Upper lobe of left lung (tissue), 6 donors: ENCODE data around the gene EML1. TPM values are rescaled to one million over a fixed set of nuclear protein-coding genes. Genes with fewer than 3 reads are reported as not detected.

Experiments
- ATAC-seq, 2 donors: fragments of 200-7000 bp; cut with Tn5 transposase; one replicate each; pipeline ENCODE4 v1.9.1; 2022; ENCODE audit warnings: mild to moderate bottlenecking in 2 of 2, moderate library complexity in 2 of 2; ENCODE audit not compliant: low FRiP score in 2 of 2
- DNase-seq, 2 donors: peaks; one replicate each; pipeline ENCODE4 v3.0.0-alpha.2; 2019 to 2020
- H3K27ac ChIP-seq, 4 donors: fragments of 200-600 bp; sonication (generic); one replicate each; pipeline ENCODE4 v1.5.1; 2016 to 2019
- H3K27me3 ChIP-seq, 4 donors: fragments of 200-600 bp; sonication (generic); one replicate each; pipeline ENCODE4 v1.5.1; 2017 to 2019
- H3K36me3 ChIP-seq, 4 donors: fragments of 200-600 bp; sonication (generic); one replicate each; pipeline ENCODE4 v1.5.1; 2016 to 2019
- H3K4me1 ChIP-seq, 4 donors: fragments of 200-600 bp; sonication (generic); one replicate each; pipeline ENCODE4 v1.5.1; 2018 to 2019
- H3K4me3 ChIP-seq, 4 donors: fragments of 200-600 bp; sonication (generic); one replicate each; pipeline ENCODE4 v1.5.1; 2017 to 2019; ENCODE audit warnings: mild to moderate bottlenecking in 2 of 4, moderate library complexity in 1 of 4
- H3K9me3 ChIP-seq, 4 donors: fragments of 200-600 bp; sonication (generic); one replicate each; pipeline ENCODE4 v1.5.1; 2018 to 2019
- CTCF ChIP-seq, 6 experiments: fragments of 450-650 bp in 4 of 6; fragments of 200-600 bp in 2 of 6; sonication (generic) in 2 of 6; IDR thresholded peaks; one replicate each; pipeline ENCODE4 v1.5.1; 2016 to 2019; ENCODE audit warnings: antibody characterized with exemption in 6 of 6
- EP300 ChIP-seq, 4 donors: sonication (generic); formaldehyde crosslinking; IDR thresholded peaks; one replicate each; pipeline ENCODE4 v1.5.1; 2017; ENCODE audit warnings: antibody characterized with exemption in 4 of 4, control low read depth in 2 of 4
- POLR2A ChIP-seq, 4 donors: fragments of 450-650 bp; IDR thresholded peaks; one replicate each; pipeline ENCODE4 v1.5.1; 2016 to 2017; ENCODE audit warnings: antibody characterized with exemption in 4 of 4, mild to moderate bottlenecking in 2 of 4
- POLR2AphosphoS5 ChIP-seq, 2 donors: sonication (generic); formaldehyde crosslinking; IDR thresholded peaks; one replicate each; pipeline ENCODE4 v1.5.1; 2017; ENCODE audit warnings: antibody characterized with exemption in 2 of 2
- WGBS, 2 donors: methylation state at CpG; one replicate each; pipeline ENCODE4 v1.1.5; 2017 to 2018; 5-methylcytosine and 5-hydroxymethylcytosine counted together
- total RNA-seq, 6 donors: library from RNA; depleted of rRNA in 4 of 6; stranded (reverse); fragments of >200 nt in 4 of 6; gene quantifications; one replicate each; pipeline versions ENCODE4 v1.1.0 to v1.2.1, GENCODE V29; 2016 to 2021
- donor health status: DM: no; HTN: no; CAD: no; lungs with moderate emphysema.
- donor health status: DM: no; HTN: yes; CAD: no; lungs with severe emphysema.

Gene EML1
- total RNA-seq, 6 donors from 2014 or later, result 22.2 to 55.5 (median 36.4) TPM

- Histone ChIP-seq H3K36me3 (no peaks in the 10 kb centered on the region), H3K4me3 (no peak overlapping the region), H3K4me1 (peaks cover 0 to 25% (median 16%) of the 10 kb centered on the region in 4 donors), H3K27me3 (no peaks in the 10 kb centered on the region), H3K27ac (no peak overlapping the region), H3K9me3 (no peaks in the 10 kb centered on the region)
- TF ChIP-seq CTCF (IDR thresholded peaks at IDR 0.05), result no peak
- no peak for TF ChIP-seq EP300 (IDR thresholded peaks at IDR 0.05)
- TF ChIP-seq POLR2AphosphoS5 (IDR thresholded peaks at IDR 0.05), result no peak
- no peak for TF ChIP-seq POLR2A (IDR thresholded peaks at IDR 0.05)
- ATAC-seq (peak in 1 of 2 donors; percentile 3), DNase-seq (no peak)
- WGBS, 2 donors, result 76 to 82% methylated on average over 5 of the region's 5 CpGs
These were observed 175.7 kb downstream of the EML1 start for GRCh38 chr14:99968941-99969340.

GRCh38 chr14:99969673-99970322 lies 176.6 kb downstream of the EML1 start:
- DNase-seq, result no peak
- 75 to 84% methylated on average over 6 of the region's 6 CpGs for WGBS, 2 donors
- no peak overlapping the region for H3K27ac ChIP-seq
- no peak for ATAC-seq
- H3K4me3 ChIP-seq, result no peak overlapping the region
- H3K9me3 ChIP-seq, result no peaks in the 10 kb centered on the region
- no peaks in the 10 kb centered on the region for H3K36me3 ChIP-seq
- TF ChIP-seq EP300 (IDR thresholded peaks at IDR 0.05) (no peak), CTCF (IDR thresholded peaks at IDR 0.05) (no peak), POLR2AphosphoS5 (IDR thresholded peaks at IDR 0.05) (no peak), POLR2A (IDR thresholded peaks at IDR 0.05) (no peak)
- no peaks in the 10 kb centered on the region for H3K27me3 ChIP-seq
- H3K4me1 ChIP-seq, result peaks cover 0 to 25% (median 16%) of the 10 kb centered on the region in 4 donors

GRCh38 chr14:99971087-99971940 lies 178.1 kb downstream of the EML1 start:
- H3K9me3 ChIP-seq, result no peaks in the 10 kb centered on the region
- H3K27me3 ChIP-seq, result no peaks in the 10 kb centered on the region
- WGBS, 2 donors, result 12 to 22% methylated on average over 11 to 37 of the region's 117 CpGs
- peak overlapping the region; percentile 82 to 98 (median 92) for H3K4me3 ChIP-seq
- peak; percentile 90 to 94 for ATAC-seq
- no peaks in the 10 kb centered on the region for H3K36me3 ChIP-seq
- peaks cover 0 to 25% (median 16%) of the 10 kb centered on the region in 4 donors for H3K4me1 ChIP-seq
- no peak for TF ChIP-seq EP300 (IDR thresholded peaks at IDR 0.05)
- peak in 2 of 4 donors; percentile 47 to 78 for TF ChIP-seq POLR2A (IDR thresholded peaks at IDR 0.05)
- TF ChIP-seq POLR2AphosphoS5 (IDR thresholded peaks at IDR 0.05), result peak in 1 of 2 donors; percentile 70
- TF ChIP-seq CTCF (IDR thresholded peaks at IDR 0.05), result no peak
- peak overlapping the region in 3 of 4 donors; percentile 53 to 90 (median 70) for H3K27ac ChIP-seq
- DNase-seq, result peak; percentile 82 to 96

- no peaks in the 10 kb centered on the region for H3K36me3 ChIP-seq
- H3K4me1 ChIP-seq, result peaks cover 0 to 18% (median 12%) of the 10 kb centered on the region in 4 donors
- no peak for TF ChIP-seq EP300 (IDR thresholded peaks at IDR 0.05)
- TF ChIP-seq POLR2AphosphoS5 (IDR thresholded peaks at IDR 0.05), result no peak
- no peak for TF ChIP-seq CTCF (IDR thresholded peaks at IDR 0.05)
- no peak for TF ChIP-seq POLR2A (IDR thresholded peaks at IDR 0.05)
- H3K4me3 ChIP-seq, result peak overlapping the region; percentile 82 to 98 (median 92)
- H3K27me3 ChIP-seq, result no peaks in the 10 kb centered on the region
- WGBS, 2 donors, result 0 to 2% methylated on average over 11 to 28 of the region's 79 CpGs
- DNase-seq, result peak in 1 of 2 donors; percentile 84
- H3K27ac ChIP-seq, result peak overlapping the region; percentile 3 to 90 (median 50)
- no peak for ATAC-seq
- H3K9me3 ChIP-seq, result no peaks in the 10 kb centered on the region
These were observed 178.9 kb downstream of the EML1 start for GRCh38 chr14:99971941-99972747.
